ENCODE data around the gene OR10R2.
A peak's percentile ranks its signal among the peaks of the same experiment; 100 is the strongest.
"Not testable (repeated sequence)": the region's sequence is repeated elsewhere in the genome, so short reads cannot be mapped to it uniquely, and the experiment has no call there.

Gene OR10R2, protein sequence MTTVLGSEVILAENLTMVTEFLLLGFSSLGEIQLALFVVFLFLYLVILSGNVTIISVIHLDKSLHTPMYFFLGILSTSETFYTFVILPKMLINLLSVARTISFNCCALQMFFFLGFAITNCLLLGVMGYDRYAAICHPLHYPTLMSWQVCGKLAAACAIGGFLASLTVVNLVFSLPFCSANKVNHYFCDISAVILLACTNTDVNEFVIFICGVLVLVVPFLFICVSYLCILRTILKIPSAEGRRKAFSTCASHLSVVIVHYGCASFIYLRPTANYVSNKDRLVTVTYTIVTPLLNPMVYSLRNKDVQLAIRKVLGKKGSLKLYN

GRCh38 chr1:158471920-158472319, at the start of gene OR10R2:
Gene OR10R2, plus strand, starts transcription at chr1:158472220. Its CDS starts 106 bp downstream, at chr1:158472326.
- no peak for DNase-seq

DNA sequence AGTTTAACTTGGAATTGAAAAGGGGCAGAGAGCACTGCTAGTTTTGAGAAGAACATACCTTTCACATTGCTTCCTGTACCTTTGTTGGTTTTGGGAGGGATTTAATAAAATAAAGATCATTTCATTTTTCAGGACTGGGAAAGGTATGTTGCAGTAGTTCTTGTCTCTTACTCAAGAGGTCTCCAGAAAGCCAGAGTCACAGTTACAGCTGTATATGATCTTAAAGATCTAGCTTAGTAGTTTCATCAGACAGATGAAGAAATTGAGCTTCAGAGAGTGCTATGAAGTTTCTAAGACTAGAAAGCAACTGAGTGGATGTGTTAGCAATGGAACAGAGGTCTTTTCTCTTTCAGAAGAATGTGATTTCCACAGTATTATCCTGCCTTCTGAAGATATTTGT, 47.0 kb upstream of the OR10R2 start:
- DNase-seq = no peak

DNA sequence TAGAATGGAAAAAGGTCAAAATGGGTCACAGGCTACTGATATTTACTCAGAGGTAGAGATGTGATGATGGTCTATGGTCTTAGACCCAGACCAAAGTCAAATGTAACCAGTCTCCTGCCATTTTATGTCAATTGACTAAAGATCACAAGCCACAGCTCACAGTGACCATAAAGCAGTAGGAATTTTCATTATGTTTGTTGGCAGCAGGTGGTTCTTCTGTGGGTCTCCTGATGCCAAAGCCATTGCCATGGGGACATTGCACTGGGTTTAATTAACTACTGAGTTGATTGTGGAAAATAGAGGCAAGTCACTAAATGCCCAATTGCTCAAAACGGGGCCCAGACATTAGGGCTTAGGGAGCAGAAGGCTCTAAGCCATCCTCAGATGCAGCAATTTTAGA, 45.9 kb upstream of the OR10R2 start, which contains the start of gene OR10K2:
Gene OR10K2, minus strand, starts transcription at position 101 of the 400 bp plus-strand sequence. CDS start 5,371 bp downstream, outside the sequence.
- no peak for DNase-seq

- not testable (repeated sequence) for DNase-seq
Observed at GRCh38 chr1:158430163-158430562, 41.9 kb upstream of the OR10R2 start.

DNA sequence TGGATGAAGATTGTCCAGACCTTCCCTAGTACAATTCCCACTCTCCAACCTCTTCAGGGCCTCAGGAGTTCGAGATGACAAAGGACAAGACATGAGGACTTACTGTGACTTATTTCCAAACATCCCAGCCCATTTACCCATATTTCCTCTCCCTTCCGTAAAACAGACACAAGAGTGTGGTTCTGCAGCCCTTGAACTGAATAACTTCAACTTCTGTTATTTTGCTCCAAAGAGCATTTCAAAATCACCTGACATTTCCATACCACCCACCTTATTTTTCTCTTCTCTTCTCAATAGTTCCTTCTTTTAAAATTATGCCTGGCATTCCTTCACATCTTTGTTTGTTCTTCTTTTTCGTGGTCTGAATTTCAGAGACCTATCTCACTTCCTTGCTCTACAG, 37.3 kb upstream of the OR10R2 start:
- DNase-seq = no peak

- no peak for DNase-seq
Observed at GRCh38 chr1:158445376-158445775, 26.6 kb upstream of the OR10R2 start.

DNA sequence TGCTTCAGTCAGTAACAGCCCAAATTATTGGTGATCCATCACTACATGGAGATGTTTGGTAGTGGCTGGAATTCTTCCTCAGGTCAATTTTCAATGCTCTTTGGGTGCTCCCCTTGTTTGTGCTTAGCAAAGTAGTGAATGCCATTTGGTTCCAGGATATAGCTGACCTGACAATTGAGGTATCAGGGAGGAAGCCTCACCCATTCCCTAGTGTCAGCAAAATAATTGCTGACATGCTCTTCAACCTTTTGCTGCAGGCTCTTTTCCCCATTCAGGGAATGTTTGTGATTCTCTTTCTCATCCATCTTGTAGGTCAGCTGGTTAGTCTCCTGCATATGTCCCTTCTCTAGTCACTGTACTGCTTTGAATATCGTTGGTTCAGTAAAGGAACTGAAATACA, 17.5 kb upstream of the OR10R2 start:
- no peak for DNase-seq

GRCh38 chr1:158457246-158457645, 14.8 kb upstream of the OR10R2 start:
- no peak for DNase-seq

DNA sequence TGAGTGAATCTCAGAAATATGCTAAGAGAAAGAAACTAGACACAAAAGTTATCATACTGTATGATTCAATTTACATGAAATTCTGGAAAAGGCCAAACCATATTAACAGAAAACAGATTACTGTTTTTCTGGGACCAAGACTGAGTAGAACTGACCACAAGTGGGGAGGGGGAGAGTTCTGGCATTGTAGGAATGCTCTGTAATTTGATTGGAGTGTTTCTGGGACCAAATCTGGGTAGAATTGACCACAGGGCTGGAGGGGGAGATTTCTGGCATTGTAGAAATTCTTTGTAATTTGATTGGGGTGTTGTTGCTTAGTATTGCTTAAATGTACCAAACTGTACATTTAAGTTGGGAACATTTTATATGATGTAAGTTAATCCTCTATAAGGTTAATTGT, 13.8 kb upstream of the OR10R2 start:
- no peak for DNase-seq

DNA sequence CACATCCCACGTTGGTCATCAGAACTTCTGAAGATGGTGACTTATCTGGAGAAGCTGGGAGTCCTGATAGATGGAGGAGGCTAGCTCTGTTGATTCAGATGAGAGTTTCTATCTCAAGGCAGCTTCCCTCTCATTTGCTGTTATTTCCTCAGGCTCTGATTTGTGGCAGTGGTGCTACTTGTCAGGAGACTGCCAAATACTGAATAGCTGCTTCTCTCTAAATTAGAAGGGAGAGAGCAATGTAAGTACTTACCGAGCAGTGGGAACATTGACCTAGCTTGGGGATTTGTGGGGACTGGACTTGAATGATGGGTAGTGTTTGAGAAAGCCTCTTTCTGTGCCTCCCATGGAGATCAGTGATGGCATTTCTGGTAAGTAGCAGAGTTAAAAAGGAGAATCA, 10.5 kb upstream of the OR10R2 start, which contains the start of gene OR10K1:
Gene OR10K1, plus strand, starts transcription at position 301 of the 400 bp plus-strand sequence. CDS start 3,728 bp downstream, outside the sequence.
- DNase-seq = no peak

GRCh38 chr1:158485455-158485854, 13.4 kb downstream of the OR10R2 start:
- no peak for DNase-seq

- DNase-seq = no peak
Observed at GRCh38 chr1:158491316-158491715, 19.3 kb downstream of the OR10R2 start.

DNA sequence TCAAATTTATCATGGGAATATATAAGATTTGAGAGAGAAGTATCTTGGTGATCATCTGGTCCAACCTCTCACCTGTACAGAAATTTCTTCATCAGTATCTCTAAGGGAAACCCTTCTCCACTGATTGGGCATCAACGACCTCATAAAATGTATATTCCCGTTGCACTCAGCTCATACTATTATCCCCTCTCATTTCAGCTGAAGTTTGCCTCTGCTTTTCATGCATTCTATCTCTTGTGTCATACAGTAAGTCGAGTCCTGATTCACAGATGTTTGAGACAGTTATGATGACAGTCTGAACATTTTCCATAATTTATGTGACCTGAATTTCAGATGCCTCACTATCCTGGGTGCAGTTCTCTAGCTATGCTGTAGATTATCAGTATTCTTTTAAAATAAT, 21.0 kb downstream of the OR10R2 start:
- DNase-seq = no peak

GRCh38 chr1:158494796-158495195, 22.8 kb downstream of the OR10R2 start:
- no peak for DNase-seq

GRCh38 chr1:158496374-158496773, 24.4 kb downstream of the OR10R2 start:
- no peak for DNase-seq

- no peak for DNase-seq
Observed at GRCh38 chr1:158506369-158506987, 34.5 kb downstream of the OR10R2 start.

GRCh38 chr1:158507511-158507910, 35.5 kb downstream of the OR10R2 start:
- no peak for DNase-seq

GRCh38 chr1:158509471-158510156, 37.6 kb downstream of the OR10R2 start:
- DNase-seq = no peak

- no peak for DNase-seq
Observed at GRCh38 chr1:158516966-158517365, 44.9 kb downstream of the OR10R2 start.

GRCh38 chr1:158520021-158520420, 48.0 kb downstream of the OR10R2 start:
- DNase-seq = no peak

- no peak for DNase-seq
Observed at GRCh38 chr1:158520955-158521665, 49.1 kb downstream of the OR10R2 start.

GRCh38 chr1:158521666-158522058, 49.6 kb downstream of the OR10R2 start:
- DNase-seq = no peak

GRCh38 chr1:158527190-158527815, 55.3 kb downstream of the OR10R2 start:
- peak in 1 of 2 experiments; percentile 21 for DNase-seq
